ENCODE data around the gene SMPDL3B. TPM values are rescaled to one million over a fixed set of nuclear protein-coding genes. Genes with fewer than 3 reads are reported as not detected.
"Not testable (repeated sequence)": the region's sequence is repeated elsewhere in the genome, so short reads cannot be mapped to it uniquely, and the experiment has no call there.

Gene SMPDL3B
- total and polyA plus RNA-seq, 2 of the 4 experiments (the other 2 are of a cell fraction), result not detected

DNA sequence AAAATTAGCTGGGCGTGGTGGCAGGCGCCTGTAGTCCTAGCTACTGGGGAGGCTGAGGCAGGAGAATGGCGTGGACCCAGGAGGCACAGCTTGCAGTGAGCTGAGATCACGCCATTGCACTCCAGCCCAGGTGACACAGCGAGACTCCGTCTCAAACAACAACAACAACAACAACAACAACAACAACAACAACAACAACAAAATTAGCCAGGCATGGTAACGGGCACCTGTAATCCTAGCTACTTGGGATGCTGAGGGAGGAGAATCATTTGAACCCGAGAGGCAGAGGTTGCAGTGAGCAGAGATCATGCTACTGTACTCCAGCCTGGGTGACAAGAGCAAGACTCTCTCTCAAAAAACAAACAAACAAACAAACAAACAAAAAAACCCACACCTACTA is 68.3 kb downstream of the SMPDL3B start:
- H3K4me2 ChIP-seq (ENCODE audit: low read depth, low read length); intact Hi-C loops (cut with micrococcal nuclease); H3K56ac ChIP-seq (ENCODE audit: extremely low read depth, insufficient read depth, low read length); H2BK120ac ChIP-seq (ENCODE audit: low read depth, low read length); H3K4me1 ChIP-seq (ENCODE audit: control insufficient read depth, insufficient read depth, low read length); H3K23ac ChIP-seq (ENCODE audit: low read depth, low read length); ATAC-seq (ENCODE audit: low read depth); H4K91ac ChIP-seq (ENCODE audit: insufficient read depth, low read depth, low read length); H2AFZ ChIP-seq (replicated peaks; ENCODE audit: low read length, poor library complexity); H4K20me1 ChIP-seq (ENCODE audit: insufficient read depth, low read length); H2BK20ac ChIP-seq (ENCODE audit: low read depth, low read length); H4K5ac ChIP-seq (ENCODE audit: low read depth, low read length); H4K8ac ChIP-seq (ENCODE audit: low read depth in 2 of 2, low read length in 2 of 2); H2AK9ac ChIP-seq (replicated peaks; ENCODE audit: low read depth, low read length, poor library complexity); H3K79me1 ChIP-seq (ENCODE audit: low read depth in 1 of 2, low read length in 2 of 2); H2BK5ac ChIP-seq (ENCODE audit: low read depth, low read length, poor library complexity, severe bottlenecking); H2AK5ac ChIP-seq (ENCODE audit: low read depth, low read length); H3K9me1 ChIP-seq (ENCODE audit: insufficient read depth, low read length); H3K27me3 ChIP-seq (ENCODE audit: control insufficient read depth, insufficient read depth, low read length); dilution Hi-C loops (cut with HindIII; ENCODE audit: low sequenced_read_pairs, unreplicated experiment); in situ Hi-C loops (cut with MboI; ENCODE audit: low sequenced_read_pairs); H3K27ac ChIP-seq (ENCODE audit: insufficient read depth, low read length); H3K9ac ChIP-seq (ENCODE audit: low read depth, low read length); POLR2A ChIA-PET (ENCODE audit: unreplicated experiment); H3K4ac ChIP-seq (ENCODE audit: low read depth, low read length); DNase-seq; H2BK15ac ChIP-seq (ENCODE audit: low read depth, low read length); H3K18ac ChIP-seq (ENCODE audit: low read depth, low read length); H3K9me3 ChIP-seq (ENCODE audit: control insufficient read depth, insufficient read depth, low read length); BruUV-seq (replicated peaks); H3K4me3 ChIP-seq (ENCODE audit: insufficient read depth, low read depth, low read length); H3K14ac ChIP-seq (replicated peaks; ENCODE audit: low read depth, low read length): not testable (repeated sequence)
- CTCF ChIA-PET, result interaction anchor here (0.7 kb wide), 1 partner anchor 23 kb away, joined by 3 read pairs; no protein-coding TSS in a partner anchor
- WGBS, 2 experiments (ENCODE audit: extremely low coverage in 2 of 2, insufficient read length in 1 of 2), result no CpG with 5 or more reads among the region's 8 CpGs
- peaks cover 19% of the 10 kb centered on the region for H3K36me3 ChIP-seq (ENCODE audit: control insufficient read depth, insufficient read depth, low read length)

Other genes starting within 250 kb of the SMPDL3B start
- 8.6 and 10.0 TPM in 2 replicates for gene FAM76A, start 209.0 kb upstream of the SMPDL3B start, total RNA-seq (2012; rRNA removed)
- 2.3 and 2.6 TPM in 2 replicates for gene FAM76A, start 209.0 kb upstream of the SMPDL3B start, polyA plus RNA-seq (2012; rRNA removed)
- gene STX12, start 161.8 kb upstream of the SMPDL3B start, total RNA-seq (2012; rRNA removed), result 54.8 and 68.3 TPM in 2 replicates
- gene STX12, start 161.8 kb upstream of the SMPDL3B start, polyA plus RNA-seq (2012; rRNA removed), result 22.5 and 28.6 TPM in 2 replicates
- 60.5 and 80.1 TPM in 2 replicates for gene PPP1R8, start 104.2 kb upstream of the SMPDL3B start, total RNA-seq (2012; rRNA removed)
- gene PPP1R8, start 104.2 kb upstream of the SMPDL3B start, polyA plus RNA-seq (2012; rRNA removed), result 43.3 and 53.8 TPM in 2 replicates
- gene THEMIS2, start 62.5 kb upstream of the SMPDL3B start, total RNA-seq (2012; rRNA removed), result 3.6 and 4.5 TPM in 2 replicates
- 4.9 and 5.0 TPM in 2 replicates for gene THEMIS2, start 62.5 kb upstream of the SMPDL3B start, polyA plus RNA-seq (2012; rRNA removed)
- gene RPA2, start 20.4 kb upstream of the SMPDL3B start, total RNA-seq (2012; rRNA removed), result 30.6 and 45.3 TPM in 2 replicates
- 22.5 and 34.4 TPM in 2 replicates for gene RPA2, start 20.4 kb upstream of the SMPDL3B start, polyA plus RNA-seq (2012; rRNA removed)
- 1.1 TPM in 2 replicates for gene XKR8, start 25.0 kb downstream of the SMPDL3B start, total RNA-seq (2012; rRNA removed)
- gene XKR8, start 25.0 kb downstream of the SMPDL3B start, polyA plus RNA-seq (2012; rRNA removed), result 10.7 and 12.8 TPM in 2 replicates
- gene EYA3, start 153.6 kb downstream of the SMPDL3B start, total RNA-seq (2012; rRNA removed), result 14.4 and 17.6 TPM in 2 replicates
- gene EYA3, start 153.6 kb downstream of the SMPDL3B start, polyA plus RNA-seq (2012; rRNA removed), result 7.9 and 9.1 TPM in 2 replicates
- gene PTAFR, start 241.7 kb downstream of the SMPDL3B start, total RNA-seq (2012; rRNA removed), result under 0.01 and 0.18 TPM in 2 replicates
- 0.17 and 0.30 TPM in 2 replicates for gene PTAFR, start 241.7 kb downstream of the SMPDL3B start, polyA plus RNA-seq (2012; rRNA removed)

Measured in IMR-90 (cell line).